HG03103 (cell line): ENCODE measurements around the gene SCN2B.
"Not testable (repeated sequence)": the region's sequence is repeated elsewhere in the genome, so short reads cannot be mapped to it uniquely, and the experiment has no call there.

ENCODE experiments used
- ATAC-seq: cut with Tn5 transposase; IDR thresholded peaks from one replicate; pipeline ENCODE4 v1.9.1; 2021; ENCODE audit warnings: low read depth; ENCODE audit not compliant: unreplicated experiment

SCN2B gene

DNA sequence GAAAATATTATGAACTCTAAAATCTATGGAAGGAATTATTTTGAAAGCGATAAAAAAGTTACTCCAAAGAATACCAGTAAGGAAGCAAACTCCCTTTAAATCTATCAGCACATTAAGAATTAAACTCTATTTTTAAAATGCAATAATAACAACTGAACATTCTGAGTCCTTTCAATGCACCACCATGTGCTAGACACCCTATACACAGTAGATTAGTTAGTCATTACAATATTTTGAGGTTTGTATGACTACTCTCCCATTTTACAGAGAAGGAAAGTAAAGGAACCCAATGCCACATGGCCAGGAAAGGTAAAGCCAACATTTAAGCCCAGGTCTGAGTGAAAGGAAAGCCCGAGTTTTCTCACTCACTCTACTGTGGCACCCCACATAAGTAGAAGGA, 30.6 kb upstream of the SCN2B start:
- ATAC-seq, result no peak

DNA sequence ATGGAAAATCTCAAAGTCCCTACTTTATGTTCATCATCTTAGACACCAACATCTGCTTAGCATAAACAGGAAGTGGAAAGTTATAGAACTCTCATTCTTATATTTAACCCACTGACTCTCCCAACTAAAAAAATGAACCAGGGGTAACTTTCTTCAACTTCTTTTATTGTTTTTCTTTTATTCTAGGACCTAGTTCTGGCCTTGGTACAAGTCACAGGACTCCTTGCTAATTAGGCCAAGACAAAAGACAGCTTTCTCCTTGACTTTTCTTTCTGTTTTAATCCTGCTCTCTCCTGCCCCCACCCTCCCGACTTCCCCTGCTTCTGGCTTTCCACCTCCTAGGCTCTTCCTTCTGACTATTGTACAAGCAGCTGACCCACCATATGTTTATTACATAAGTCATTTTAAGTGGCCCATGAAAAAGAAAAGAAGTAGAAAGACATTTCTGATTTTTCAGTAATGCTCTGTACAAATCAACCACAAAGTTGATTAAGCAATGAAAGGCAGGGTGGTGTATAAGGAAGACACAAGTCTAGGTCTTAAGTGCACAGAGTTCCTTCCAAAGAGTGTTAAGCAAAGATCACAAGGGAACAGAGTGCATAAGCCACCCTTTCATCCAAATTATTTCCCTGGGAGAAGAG, 30.1 kb upstream of the SCN2B start:
- ATAC-seq, result no peak

DNA sequence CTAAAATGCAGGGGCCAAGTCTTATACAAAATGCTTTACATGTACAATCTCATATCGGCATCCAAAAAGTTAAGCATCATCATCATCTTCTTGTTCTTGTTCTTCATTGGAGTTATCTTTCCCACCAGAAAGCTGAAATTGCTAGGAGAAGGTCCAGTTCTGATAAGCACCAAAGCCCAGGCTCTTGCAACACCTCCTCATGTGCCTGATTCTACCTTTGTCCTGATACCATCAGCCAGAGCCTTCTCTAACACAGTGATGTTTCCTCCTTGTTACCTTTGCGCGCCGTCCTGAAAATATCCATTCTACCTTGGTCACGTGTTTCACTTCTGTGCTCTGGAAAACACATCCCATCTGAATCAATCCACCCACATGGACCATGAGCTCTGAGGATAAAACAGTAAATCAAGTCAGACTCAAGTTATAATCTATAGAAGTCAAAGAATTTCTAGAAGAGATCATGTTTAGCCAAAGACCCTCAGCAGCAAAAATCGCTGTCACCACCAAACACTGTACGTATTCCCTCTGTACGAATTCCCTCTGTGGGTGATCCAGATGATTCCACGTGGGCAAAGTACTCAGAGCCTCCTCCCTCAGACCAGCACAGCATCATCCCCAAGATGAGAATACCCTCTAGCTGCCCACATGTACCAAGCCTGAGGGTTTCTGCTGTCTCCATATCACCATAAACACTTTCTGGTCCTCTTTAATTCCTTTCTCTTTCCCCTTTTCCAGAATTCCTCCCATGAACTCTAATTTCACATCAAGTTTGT, 29.4 kb upstream of the SCN2B start:
- ATAC-seq, result no peak

DNA sequence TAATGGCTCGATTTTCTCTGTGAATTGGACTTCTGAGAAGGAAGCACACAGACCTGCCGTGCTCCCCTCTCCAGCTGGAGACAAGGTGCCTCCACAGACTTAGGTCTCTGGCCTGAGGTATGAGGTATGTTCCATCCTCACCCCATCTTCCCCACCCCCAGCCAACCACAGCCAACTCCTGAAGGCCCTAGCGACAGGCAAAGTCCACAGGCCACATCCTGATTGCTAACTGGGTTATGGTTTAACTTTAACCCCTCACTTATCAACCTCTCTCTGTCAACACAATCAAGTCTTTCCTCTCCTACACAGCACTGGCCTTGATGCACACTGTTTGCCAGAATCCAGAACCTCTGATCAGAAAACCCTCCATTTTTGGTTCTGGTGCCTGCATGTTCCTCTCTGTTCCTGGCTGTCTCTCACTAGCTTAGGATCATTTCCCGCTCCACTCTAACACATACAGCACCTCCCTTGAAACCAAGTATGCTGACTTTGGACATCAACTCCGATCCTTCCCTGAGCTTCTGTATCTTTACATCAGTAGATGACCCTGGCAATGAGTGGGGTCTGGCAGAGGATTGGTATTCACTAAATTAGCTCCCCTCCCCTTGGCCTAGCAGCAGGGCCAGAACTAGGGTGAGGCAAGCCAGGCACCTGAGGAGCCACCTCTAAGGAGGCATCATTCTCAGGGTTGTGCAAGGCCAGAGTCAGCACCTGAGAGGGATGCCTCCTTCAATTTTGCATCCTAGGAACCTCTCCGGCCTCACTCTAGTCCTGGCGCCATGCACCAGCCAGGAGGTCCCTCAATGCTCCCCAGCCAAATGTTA, 26.4 kb upstream of the SCN2B start:
- no peak for ATAC-seq

DNA sequence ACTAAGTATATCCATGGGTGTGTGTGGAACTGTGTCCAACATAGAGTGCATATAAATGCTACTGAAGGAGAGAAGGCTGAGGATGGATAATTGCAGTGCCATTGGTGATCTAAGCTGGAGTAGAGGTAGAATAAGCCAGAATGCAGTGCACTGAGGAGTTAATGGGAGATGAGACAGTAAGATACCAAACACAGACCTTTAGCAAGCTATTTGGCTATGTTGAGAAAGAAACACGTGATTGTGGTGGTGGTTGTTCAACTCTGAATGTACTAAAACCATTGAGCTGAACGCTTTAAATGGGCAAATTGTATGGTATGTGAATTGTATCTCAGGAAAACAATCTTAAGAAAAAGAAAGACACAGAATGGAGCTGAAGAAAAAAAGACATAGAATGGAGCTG, 25.5 kb upstream of the SCN2B start:
- ATAC-seq, result no peak

DNA sequence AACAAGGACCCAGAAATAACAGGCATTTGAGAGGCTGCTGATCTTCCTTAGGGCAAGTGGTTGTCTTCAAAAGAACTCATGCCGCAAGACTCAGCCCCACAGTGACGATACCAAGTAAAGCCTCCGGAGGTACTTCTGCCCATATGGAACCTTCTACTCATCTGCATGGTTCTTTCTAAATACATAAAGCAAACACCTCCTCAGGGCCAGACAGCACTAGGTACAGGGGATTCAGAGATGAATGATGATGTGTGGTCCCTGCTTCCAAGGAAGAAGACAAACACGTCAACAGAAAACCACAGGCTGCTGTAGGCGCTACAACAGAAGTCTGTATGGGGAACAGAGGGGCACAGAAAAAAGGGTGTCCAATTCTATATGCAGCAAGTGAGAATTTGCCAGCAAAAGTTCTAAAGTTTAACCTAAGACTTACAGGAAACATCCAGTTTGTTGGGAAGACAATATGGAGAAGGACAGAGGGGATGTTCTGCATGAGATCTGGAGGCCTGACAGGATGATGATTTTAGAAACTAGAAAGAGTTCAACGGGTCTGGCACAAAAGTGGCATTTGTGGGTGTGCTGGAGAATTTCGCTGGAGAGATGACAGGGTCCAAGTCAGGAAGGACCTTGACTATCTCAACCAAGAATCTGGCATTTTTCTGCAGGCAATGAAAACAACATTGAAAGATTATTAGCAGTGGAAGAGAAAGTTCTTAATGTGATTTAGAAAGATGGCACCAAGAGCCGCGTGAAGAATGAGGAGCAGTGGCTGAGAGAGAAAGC, 24.7 kb upstream of the SCN2B start:
- ATAC-seq, result no peak

DNA sequence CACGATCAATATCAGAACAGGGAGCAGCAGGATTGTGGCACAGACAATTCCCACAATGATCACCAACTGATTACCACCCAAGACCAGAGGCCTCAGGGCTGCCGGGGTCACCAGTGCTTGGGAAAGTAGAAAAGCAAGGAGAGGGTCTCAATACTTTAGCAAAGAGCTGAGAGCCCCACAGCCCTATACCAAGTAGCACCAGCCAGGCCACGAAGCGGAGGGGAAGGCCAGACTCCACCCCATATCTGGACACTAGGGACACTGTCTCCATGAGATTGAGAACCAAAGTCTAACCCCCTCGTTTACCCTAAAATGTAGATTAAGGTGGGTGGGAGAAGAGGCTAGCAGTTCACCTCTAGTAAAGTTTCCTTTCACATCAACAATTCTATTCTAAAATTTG, 24.1 kb upstream of the SCN2B start:
- ATAC-seq, result no peak

DNA sequence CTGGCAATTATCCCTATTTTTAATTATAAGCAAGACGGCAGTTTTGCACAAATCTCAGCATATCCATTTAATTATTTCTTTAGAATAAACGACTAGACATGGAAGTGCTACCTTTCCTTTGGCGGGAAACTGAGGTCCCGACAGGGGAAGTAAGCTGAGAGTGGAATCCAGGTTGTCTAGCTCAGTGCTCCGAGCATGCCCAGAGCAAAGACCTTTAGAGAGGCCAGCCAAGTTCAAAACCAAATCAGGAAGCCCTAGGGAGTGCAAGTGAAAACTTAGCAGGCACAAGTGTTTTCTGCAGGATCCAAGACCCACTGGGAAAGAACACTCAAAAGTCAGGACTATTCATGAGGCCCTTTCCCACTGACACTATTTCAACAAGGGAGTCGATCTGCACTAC, 22.7 kb upstream of the SCN2B start:
- no peak for ATAC-seq

DNA sequence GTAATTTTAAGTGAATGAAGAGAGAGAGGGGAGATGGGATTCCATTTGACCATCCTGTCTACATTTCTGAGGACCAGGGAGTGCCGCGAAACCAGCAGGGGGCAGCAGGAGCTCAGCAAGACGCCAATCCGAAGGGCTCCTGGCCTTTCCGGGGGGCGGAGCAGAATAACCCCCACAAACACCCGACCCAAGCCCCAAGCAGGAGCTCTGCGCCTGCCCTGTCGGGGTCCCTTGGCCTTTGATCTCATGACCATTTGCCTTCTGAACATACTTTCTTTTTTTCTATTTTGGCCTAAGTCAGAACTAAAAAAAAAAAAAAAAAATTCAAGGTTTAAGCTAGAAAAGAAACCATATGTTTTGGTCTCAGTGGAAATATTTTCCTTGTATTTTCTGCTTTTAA, 21.9 kb upstream of the SCN2B start:
- ATAC-seq, result no peak

DNA sequence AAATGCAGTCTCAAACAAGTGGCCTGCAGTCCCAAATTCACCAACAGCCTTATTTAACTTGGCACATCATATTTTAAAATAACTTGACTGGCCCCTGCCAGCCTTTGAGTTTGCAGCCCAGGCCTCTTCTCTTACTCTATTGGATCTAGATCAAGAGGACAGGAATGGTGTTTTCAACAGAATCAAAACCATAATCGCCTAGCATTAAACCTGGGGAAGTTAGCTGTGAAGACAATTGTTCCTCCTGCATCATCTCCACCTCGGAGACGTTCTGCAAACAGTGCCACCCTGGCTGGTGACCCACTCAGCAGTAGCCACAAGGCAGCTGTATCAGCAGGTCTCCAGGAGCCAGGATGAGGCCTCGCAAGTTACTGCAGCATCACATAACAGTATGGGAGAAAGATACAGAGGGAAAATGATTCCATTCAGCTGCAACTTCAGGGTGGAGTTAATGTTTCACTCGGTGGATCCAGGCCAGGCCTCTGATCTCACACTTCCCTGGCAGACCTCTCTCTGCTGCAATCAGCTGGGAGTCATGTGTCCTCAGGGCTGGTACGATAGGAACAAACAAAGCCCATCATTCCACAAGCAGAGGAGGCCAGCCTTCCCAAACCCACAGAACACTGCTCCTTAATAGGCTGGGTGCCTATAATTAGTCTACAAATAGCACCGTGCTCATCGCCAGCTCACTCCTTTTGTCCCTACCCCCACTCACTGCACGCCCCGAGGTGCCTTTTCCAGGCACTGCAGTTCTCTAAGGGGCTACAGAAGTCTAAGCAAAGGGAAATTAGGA, 18.6 kb upstream of the SCN2B start:
- no peak for ATAC-seq

DNA sequence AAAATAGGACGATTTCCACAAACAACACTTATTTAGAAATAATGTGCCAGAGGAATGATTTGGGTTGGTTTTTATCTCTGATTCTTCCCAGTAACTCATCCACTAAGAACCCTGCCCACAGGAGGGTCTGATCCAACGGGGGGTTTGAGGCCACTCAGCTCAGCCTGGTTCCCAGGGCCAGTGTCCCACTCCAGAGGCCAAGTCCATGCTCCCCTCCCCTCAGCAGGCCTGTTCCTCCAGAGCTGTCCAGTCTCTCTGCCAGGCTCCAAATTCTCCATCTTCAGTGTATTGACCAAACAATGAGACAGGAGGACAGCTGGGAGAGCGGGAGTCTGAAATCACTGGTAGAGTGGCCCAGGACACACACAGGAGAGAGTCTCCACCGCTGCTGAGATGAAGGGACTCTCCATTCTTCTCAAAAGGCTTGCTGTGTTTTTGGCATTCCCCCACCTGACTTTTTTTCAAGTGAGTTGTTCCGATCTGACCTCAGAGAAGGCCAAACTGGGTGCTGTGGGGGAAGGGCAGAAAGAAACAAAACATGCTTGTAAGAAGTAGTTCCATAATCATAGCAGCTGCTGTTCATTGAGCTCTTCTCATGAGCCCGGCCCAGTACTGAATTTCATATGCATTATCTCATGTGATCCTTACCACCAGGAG, 17.6 kb upstream of the SCN2B start:
- no peak for ATAC-seq

DNA sequence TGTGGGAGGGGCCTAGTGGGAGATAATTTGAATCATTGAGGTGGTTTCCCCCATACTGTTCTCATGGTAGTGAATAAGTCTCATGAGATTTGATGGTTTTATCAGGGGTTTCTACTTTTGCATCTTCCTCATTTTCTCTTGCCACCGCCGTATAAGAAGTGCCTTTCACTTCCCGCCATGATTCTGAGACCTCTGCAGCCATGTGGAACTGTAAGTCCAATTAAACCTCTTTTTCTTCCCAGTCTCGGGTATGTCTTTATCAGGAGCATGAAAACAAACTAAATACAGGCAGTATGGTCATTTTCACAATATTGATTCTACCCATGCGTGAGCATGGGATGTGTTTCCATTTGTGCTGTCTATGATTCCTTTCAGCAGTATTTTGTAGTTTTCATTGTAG, 16.4 kb upstream of the SCN2B start:
- not testable (repeated sequence) for ATAC-seq

DNA sequence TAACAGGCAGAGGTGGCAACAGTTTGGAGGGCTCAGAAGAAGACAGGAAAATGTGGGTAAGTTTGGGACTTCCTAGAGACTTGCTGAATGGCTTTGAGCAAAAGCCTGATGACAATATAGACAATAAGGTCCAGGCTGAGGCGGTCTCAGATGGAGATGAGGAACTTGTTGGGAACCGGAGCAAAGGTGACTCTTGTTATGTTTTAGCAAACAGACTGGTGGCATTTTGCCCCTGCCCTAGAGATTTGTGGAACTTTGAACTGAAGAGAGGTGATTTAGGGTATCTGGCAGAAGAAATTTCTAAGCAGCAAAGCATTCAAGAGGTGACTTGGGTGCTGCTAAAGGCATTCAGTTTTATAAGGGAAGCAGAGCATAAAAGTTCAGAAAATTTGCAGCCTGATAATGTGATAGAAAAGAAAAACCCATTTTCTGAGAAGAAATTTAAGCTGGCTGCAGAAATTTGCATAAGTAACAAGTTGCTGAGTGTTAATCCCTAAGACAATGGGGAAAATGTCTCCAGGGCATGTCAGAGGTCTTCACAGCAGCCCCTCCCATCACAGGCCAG, 14.6 kb upstream of the SCN2B start:
- not testable (repeated sequence) for ATAC-seq

DNA sequence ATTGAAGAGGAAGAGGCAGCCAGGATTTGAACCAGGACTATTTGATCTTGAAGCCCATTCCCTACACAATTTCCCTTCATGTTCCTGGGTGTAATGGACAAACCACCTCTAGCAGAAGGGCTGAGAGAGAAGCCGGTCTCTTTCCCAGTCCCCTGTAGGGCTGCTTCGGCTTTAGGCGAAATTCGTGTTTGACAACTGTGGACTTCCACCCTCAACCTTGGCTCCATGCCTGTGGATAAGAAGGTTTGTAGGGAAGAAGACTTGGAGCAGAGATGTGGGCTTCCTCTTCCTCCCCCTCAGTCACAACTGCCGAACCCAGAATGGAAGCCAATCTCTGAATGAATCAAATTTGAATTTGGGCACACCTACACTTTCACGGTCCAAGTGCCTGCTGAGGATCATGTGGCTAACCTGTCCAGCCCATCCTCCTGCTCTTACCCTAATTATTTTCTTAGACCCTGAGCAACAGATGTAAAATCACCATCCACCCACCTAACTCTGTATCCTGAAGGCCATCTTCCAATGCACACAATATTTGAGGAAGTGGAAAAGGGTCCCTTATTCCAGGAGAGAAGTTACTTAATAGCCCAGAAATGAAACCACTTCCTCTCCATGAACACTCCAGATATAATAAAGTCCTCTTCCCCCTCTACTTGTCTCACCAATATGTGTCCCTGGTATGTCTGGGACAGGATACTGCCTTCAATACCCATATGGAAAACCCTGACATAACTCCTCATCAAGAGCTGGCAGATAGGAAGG, 10.1 kb upstream of the SCN2B start:
- no peak for ATAC-seq

DNA sequence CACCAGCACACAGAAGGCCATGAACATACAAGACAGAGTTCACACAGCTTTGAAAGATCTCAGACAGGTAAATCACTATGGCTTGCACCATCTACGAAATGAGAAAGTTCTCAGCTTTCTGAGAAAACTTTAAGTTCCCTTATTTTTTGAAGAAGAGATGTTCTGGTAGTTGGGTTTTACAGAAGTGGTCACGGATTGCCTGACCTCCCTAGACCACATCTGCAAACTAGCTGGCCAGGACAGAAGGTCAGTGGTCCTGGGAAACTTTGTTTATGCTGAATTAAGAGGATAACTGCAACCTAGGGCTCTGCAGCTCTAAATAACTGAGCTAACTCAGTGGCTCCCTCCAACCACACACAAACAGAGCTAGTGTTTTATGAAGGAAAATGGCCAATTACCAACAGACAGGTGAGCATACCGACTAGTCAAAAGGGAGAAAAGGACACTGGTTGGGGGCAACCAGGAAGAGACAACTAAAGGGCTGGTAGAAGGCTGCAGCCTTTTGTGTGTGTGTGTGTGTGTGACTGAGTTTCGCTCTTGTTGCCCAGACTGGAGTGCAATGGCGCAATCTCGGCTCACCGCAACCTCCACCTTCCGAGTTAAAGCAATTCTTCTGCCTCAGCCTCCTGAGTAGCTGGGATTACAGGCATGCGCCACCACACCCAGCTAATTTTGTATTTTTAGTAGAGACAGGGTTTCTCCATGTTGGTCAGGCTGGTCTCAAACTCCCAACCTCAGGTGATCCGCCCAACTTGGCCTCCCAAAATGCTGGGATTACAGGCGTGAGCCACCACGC, 8.5 kb upstream of the SCN2B start:
- no peak for ATAC-seq

DNA sequence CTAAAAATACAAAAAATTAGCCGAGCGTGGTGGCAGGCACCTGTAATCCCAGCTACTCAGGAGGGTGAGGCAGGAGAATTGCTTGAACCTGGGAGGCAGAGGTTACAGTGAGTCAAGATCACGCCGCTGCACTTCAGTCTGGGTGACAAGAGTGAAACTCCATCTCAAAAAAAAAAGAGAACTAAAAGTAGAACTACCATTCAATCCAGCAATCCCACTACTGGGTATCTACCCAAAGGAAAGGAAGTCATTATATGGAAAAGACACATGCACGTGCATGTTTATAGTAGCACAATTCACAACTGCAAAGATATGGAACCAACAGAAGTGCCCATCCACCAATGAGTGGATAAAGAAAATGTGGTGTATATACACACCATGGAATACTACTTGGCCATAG, 7.3 kb upstream of the SCN2B start:
- not testable (repeated sequence) for ATAC-seq

DNA sequence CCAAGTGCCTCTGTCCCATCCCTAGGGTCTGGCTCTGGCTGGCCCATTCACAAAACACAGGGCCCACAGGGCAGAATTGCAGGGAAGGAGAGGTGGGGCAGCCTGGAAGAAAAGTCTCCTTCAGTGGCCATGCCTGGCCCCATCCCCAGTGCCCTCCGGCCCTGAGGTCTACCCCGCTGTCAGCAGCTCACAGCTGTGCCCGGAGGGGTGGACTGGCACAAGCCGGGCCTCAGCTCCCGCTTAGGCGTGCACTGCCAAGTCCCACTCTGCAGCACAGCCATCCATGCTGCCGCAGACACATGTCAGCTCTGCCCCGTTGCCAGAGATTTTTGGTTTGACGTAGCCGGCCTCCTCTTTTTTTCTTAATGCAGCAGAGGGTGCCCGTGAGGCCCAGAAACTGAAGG, 3.9 kb upstream of the SCN2B start:
- no peak for ATAC-seq

DNA sequence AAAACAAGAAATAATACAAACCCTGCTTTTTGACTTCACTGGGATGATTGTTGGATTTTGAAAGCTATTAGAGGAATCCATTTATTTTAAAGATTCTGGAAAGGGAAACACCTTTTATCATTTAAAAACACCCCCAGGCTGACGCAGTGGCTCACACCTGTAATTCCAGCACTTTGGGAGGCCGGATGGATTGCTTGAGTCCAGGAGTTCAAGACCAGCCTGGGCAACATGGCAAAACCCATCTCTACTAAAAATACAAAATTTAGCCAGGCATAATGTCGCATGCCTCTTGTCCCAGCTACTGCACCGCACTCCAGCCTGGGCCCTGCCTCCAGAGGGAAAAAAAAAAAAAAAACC, 317 bp upstream of the SCN2B start:
- no peak for ATAC-seq
